A549 (cell line): ENCODE data around the gene EMC8. TPM values are rescaled to one million over a fixed set of nuclear protein-coding genes. Genes with fewer than 3 reads are reported as not detected.

ENCODE experiments used
- ATAC-seq, 2 experiments: fragments of 200-7000 bp in 1 of 2; fragments of >200 bp in 1 of 2; cut with Nextera tagmentation in 1 of 2; cut with Tn5 transposase in 1 of 2; 3 replicates each; pipeline versions ENCODE4 v1.8.0 to v1.9.1; 2018 to 2020; ENCODE audit warnings: mild to moderate bottlenecking in 1 of 2, moderate library complexity in 1 of 2
- CTCF ChIA-PET: fragments of 300-600 bp; sonication (Branson Sonifier 250); formaldehyde crosslinking; extraction: SDS; loops from one replicate; lab custom pipeline; 2021; ENCODE audit warnings: antibody characterized with exemption, inconsistent platforms; lab: Yijun Ruan, JAX
- POLR2A ChIA-PET: fragments of 350-600 bp; formaldehyde crosslinking; extraction: SDS; loops from one replicate; lab custom pipeline; 2021; ENCODE audit warnings: antibody characterized with exemption, inconsistent platforms; lab: Yijun Ruan, JAX
- DNase-seq, 2 experiments: peaks; one replicate each; pipeline versions ENCODE4 v3.0.0 to v3.0.0-alpha.2; 2011 to 2016; ENCODE audit warnings: low read depth in 1 of 2, low spot score in 1 of 2
- FAIRE-seq: peaks from 2 replicates; lab custom pipeline; 2011; peaks lifted over from hg19 to GRCh38; lab: Jason Lieb, UNC
- H3K27ac ChIP-seq, 2 experiments: fragments of >200 bp; sonication (Bioruptor Twin); formaldehyde crosslinking; 3 replicates each; pipeline ENCODE4 v1.5.1; 2016 to 2017
- H3K4me1 ChIP-seq: fragments of >200 bp; sonication (Bioruptor Twin); formaldehyde crosslinking; 3 replicates; pipeline ENCODE4 v1.6.1; 2016
- H3K4me2 ChIP-seq: fragments of >200 bp; sonication (Bioruptor Twin); formaldehyde crosslinking; 3 replicates; pipeline ENCODE4 v1.6.1; 2016
- H3K4me3 ChIP-seq: fragments of >200 bp; sonication (Bioruptor Twin); formaldehyde crosslinking; 3 replicates; pipeline ENCODE4 v1.5.1; 2016
- H3K9me3 ChIP-seq: fragments of >200 bp; sonication (Bioruptor Twin); formaldehyde crosslinking; 3 replicates; pipeline ENCODE4 v1.6.1; 2016
- BHLHE40 ChIP-seq: IDR thresholded peaks from 2 replicates; pipeline ENCODE4 v1.6.1; 2012; ENCODE audit warnings: low read depth, low read length, inconsistent platforms
- CBX2 ChIP-seq: fragments of 200-600 bp; sonication (generic); IDR thresholded peaks from 2 replicates; pipeline ENCODE4 v1.6.1; 2016; ENCODE audit warnings: low read depth, mild to moderate bottlenecking, borderline replicate concordance
- CBX8 ChIP-seq: fragments of 200-600 bp; sonication (generic); IDR thresholded peaks from 2 replicates; pipeline ENCODE4 v1.6.1; 2016
- CEBPB ChIP-seq, 2 experiments: fragments of >200 bp in 1 of 2; sonication (Bioruptor Twin) in 1 of 2; formaldehyde crosslinking in 1 of 2; IDR thresholded peaks; 2 replicates each; pipeline ENCODE4 v1.6.1; 2012 to 2016
- CHD4 ChIP-seq: fragments of 200-600 bp; sonication (generic); IDR thresholded peaks from 2 replicates; pipeline ENCODE4 v1.6.1; 2016; ENCODE audit warnings: antibody characterized with exemption, mild to moderate bottlenecking, borderline replicate concordance
- ESRRA ChIP-seq: fragments of 150-350 bp; IDR thresholded peaks from 2 replicates; pipeline ENCODE4 v1.6.1; 2014; ENCODE audit warnings: mild to moderate bottlenecking, low read length, borderline replicate concordance
- FOXS1 ChIP-seq: fragments of 250-450 bp; sonication (Bioruptor Pico); IDR thresholded peaks from 2 replicates; pipeline ENCODE4 v1.5.0; 2020; ENCODE audit warnings: mild to moderate bottlenecking, moderate library complexity
- HDAC2 ChIP-seq: fragments of 200-600 bp; sonication (generic); IDR thresholded peaks from 2 replicates; pipeline ENCODE4 v1.6.1; 2016
- HEYL ChIP-seq: fragments of 250-450 bp; sonication (Bioruptor Pico); IDR thresholded peaks from 2 replicates; pipeline ENCODE4 v1.8.0; 2021; ENCODE audit warnings: mild to moderate bottlenecking, moderate library complexity
- HOXA7 ChIP-seq: fragments of 250-450 bp; sonication (Bioruptor Pico); IDR thresholded peaks from 2 replicates; pipeline ENCODE4 v1.5.0; 2020; ENCODE audit warnings: mild to moderate bottlenecking, moderate library complexity
- KDM5A ChIP-seq: fragments of 200-600 bp; sonication (generic); IDR thresholded peaks from 2 replicates; pipeline ENCODE4 v1.6.1; 2016; ENCODE audit warnings: antibody characterized with exemption, mild to moderate bottlenecking
- MAFK ChIP-seq: fragments of 450-650 bp; IDR thresholded peaks from 2 replicates; pipeline ENCODE4 v1.6.1; 2014; ENCODE audit not compliant: partially characterized antibody
- NFE2L2 ChIP-seq: fragments of 150-350 bp; conservative IDR thresholded peaks from 2 replicates; pipeline ENCODE4 v1.6.1; 2014; ENCODE audit warnings: low read length
- NR3C1 ChIP-seq: fragments of >200 bp; sonication (Bioruptor Twin); formaldehyde crosslinking; IDR thresholded peaks from 3 replicates; pipeline ENCODE4 v1.6.1; 2017
- POLR2A ChIP-seq: IDR thresholded peaks from 2 replicates; pipeline ENCODE4 v1.6.1; 2012; ENCODE audit warnings: mild to moderate bottlenecking, low read length
- SREBF2 ChIP-seq: fragments of 450-650 bp; IDR thresholded peaks from 2 replicates; pipeline ENCODE4 v1.6.1; 2014; ENCODE audit warnings: mild to moderate bottlenecking, moderate library complexity
- TFCP2L1 ChIP-seq: fragments of 250-450 bp; sonication (Bioruptor Pico); IDR thresholded peaks from 2 replicates; pipeline ENCODE4 v1.5.0; 2021; ENCODE audit warnings: mild to moderate bottlenecking
- ZNF302 ChIP-seq: fragments of 250-450 bp; sonication (Bioruptor Pico); IDR thresholded peaks from 2 replicates; pipeline ENCODE4 v1.9.0; 2021; ENCODE audit warnings: inconsistent platforms, mild to moderate bottlenecking, moderate library complexity
- WGBS: methylation state at CpG from one replicate; pipeline ENCODE4 v1.1.6; 2017; ENCODE audit errors: missing lambda C conversion rate; 5-methylcytosine and 5-hydroxymethylcytosine counted together
- polyA plus RNA-seq, 4 experiments: library from polyadenylated mRNA; depleted of rRNA in 3 of 4; stranded (reverse); fragments of >200 nt; fragmentation: RNase III in 1 of 4; extraction: RNeasy Plus Mini Kit Qiagen cat#74134 plus additional on column Dnase treatment in 1 of 4; gene quantifications; 2 replicates in 3 of 4; 3 replicates in 1 of 4; pipeline ENCODE4 v1.2.3, GENCODE V29; 2011 to 2017
- TF ChIP-seq, protein P1 (sequence below): fragments of >200 bp; sonication (Bioruptor Twin); formaldehyde crosslinking; IDR thresholded peaks from 3 replicates; pipeline ENCODE4 v1.6.1; 2016
- TF ChIP-seq, protein P2 (sequence below): fragments of 250-450 bp; sonication (Bioruptor Pico); IDR thresholded peaks from 2 replicates; pipeline ENCODE4 v1.5.0; 2020; ENCODE audit warnings: low read depth, mild to moderate bottlenecking, moderate library complexity
- TF ChIP-seq, protein P3 (sequence below): fragments of >200 bp; sonication (Bioruptor Twin); formaldehyde crosslinking; IDR thresholded peaks from 2 replicates; pipeline ENCODE4 v1.6.1; 2016
- TF ChIP-seq, protein P4 (sequence below): fragments of 450-650 bp; IDR thresholded peaks from 2 replicates; pipeline ENCODE4 v1.6.1; 2014; ENCODE audit warnings: antibody characterized with exemption
- TF ChIP-seq, protein P5 (sequence below): IDR thresholded peaks from 2 replicates; pipeline ENCODE4 v1.6.1; 2012

Gene EMC8
- polyA plus RNA-seq, 2 of the 4 experiments (the other 2 are of a cell fraction): 43.0 to 53.2 TPM

DNA sequence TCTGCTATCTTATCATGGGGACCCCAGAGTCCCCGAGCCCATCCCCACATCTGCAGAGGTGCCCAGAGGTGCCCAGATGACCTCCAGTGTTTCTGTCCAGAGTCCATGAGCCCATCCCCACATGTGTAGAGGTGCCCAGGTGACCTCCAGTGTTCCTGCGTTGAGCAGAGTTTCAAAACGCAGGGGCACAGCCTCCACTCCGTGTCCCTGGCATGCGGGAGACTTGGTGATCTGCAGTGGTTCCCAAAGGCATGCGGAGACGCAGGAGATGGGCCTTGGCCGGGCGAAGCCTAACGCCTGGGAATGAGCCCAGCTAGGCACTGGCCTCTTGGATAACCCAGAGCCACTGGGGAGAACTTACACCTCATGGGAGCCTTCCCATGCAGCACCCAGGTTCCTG, 41.5 kb upstream of the EMC8 start:
- 69% methylated on average over 9 of the region's 10 CpGs for WGBS
- H3K9me3 ChIP-seq: no peaks in the 10 kb centered on the region
- no peak for DNase-seq
- no peak for FAIRE-seq
- H3K4me1 ChIP-seq: no peaks in the 10 kb centered on the region
- no peak overlapping the region for H3K27ac ChIP-seq
- POLR2A ChIA-PET: no interaction called here
- no peak for ATAC-seq
- H3K4me2 ChIP-seq: no peak overlapping the region
- CTCF ChIA-PET: interaction anchor here (1.5 to 14.3 kb wide), 2 partner anchors 13 to 20 kb away, joined by 3 to 126 read pairs; no protein-coding TSS in a partner anchor
- H3K4me3 ChIP-seq: no peak overlapping the region
- no peak for TF ChIP-seq BHLHE40
- TF ChIP-seq POLR2A: no peak
- TF ChIP-seq, protein P1, sequence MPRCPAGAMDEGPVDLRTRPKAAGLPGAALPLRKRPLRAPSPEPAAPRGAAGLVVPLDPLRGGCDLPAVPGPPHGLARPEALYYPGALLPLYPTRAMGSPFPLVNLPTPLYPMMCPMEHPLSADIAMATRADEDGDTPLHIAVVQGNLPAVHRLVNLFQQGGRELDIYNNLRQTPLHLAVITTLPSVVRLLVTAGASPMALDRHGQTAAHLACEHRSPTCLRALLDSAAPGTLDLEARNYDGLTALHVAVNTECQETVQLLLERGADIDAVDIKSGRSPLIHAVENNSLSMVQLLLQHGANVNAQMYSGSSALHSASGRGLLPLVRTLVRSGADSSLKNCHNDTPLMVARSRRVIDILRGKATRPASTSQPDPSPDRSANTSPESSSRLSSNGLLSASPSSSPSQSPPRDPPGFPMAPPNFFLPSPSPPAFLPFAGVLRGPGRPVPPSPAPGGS: no peak
- no peak for TF ChIP-seq HOXA7 (CRISPR knock-in tag)
- no peak for TF ChIP-seq ZNF302 (CRISPR knock-in tag)
- no peak for TF ChIP-seq NFE2L2
- no peak for TF ChIP-seq FOXS1

DNA sequence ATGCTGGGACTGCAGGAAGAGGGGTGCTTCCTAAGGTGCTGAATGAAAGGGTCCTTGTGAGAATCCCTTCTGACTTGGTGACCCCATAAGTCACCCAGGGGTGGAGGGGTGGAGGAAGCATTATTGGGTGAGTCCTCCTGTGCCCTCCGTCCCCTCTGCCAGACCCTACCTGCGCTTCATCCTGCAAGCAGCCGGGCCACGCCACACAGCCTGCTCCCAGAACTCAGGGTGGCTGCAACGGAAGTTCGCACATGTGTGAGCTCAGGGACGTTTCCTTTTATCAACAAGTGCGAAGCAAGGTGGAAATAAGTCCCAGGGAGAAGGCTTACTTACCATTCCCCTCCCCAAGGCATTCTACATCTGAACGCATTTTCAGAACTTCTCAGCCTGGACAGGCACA, 41.1 kb upstream of the EMC8 start:
- Histone ChIP-seq H3K27ac (no peak overlapping the region), H3K4me1 (no peaks in the 10 kb centered on the region), H3K4me3 (no peak overlapping the region), H3K9me3 (no peaks in the 10 kb centered on the region), H3K4me2 (no peak overlapping the region)
- DNase-seq (no peak), ATAC-seq (no peak), FAIRE-seq (no peak)
- no peak for TF ChIP-seq BHLHE40
- ChIA-PET CTCF (interaction anchor here (1.5 to 14.3 kb wide), 2 partner anchors 13 to 20 kb away, joined by 3 to 126 read pairs; no protein-coding TSS in a partner anchor), POLR2A (no interaction called here)
- 61% methylated on average over 9 of the region's 9 CpGs for WGBS

DNA sequence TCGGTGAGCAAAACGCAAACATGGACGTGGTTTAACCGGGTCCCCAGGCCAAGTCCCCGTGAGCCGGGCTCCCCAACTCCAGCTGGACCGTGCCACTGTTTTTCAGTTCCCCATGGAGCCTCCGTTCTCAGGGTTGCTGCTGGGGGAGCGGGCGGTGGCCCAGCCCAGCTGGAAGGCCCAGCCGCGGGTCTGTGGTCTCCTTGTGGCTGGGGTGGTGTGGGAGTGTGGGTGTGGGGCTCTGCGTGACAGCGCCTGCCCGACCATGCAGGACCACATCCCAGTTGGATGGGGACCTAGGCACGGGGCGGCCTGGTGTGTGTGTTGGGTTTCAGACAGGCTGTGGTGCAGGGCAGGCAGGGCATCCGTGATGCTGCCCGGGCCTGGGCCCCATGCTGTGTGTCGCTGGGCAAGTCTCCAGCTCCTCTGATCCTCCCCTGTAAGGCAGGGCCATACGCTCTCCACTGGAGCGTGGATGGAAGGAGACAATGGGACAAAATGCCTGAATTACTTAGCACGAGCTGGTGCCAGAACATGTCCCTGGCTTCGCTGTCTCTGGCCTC, 40.4 kb upstream of the EMC8 start:
- ATAC-seq (no peak), FAIRE-seq (no peak), DNase-seq (no peak)
- CTCF ChIA-PET: interaction anchor here (1.5 to 14.3 kb wide), 2 partner anchors 14 to 19 kb away, joined by 3 to 126 read pairs; no protein-coding TSS in a partner anchor
- Histone ChIP-seq H3K4me3 (no peak overlapping the region), H3K27ac (no peak overlapping the region), H3K4me2 (no peak overlapping the region), H3K4me1 (no peaks in the 10 kb centered on the region), H3K9me3 (no peaks in the 10 kb centered on the region)
- TF ChIP-seq HDAC2 (no peak), CBX2 (no peak), TFCP2L1 (CRISPR knock-in tag) (no peak), SREBF2 (no peak)
- TF ChIP-seq, protein P2, sequence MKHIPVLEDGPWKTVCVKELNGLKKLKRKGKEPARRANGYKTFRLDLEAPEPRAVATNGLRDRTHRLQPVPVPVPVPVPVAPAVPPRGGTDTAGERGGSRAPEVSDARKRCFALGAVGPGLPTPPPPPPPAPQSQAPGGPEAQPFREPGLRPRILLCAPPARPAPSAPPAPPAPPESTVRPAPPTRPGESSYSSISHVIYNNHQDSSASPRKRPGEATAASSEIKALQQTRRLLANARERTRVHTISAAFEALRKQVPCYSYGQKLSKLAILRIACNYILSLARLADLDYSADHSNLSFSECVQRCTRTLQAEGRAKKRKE (CRISPR knock-in tag): no peak
- WGBS: 67% methylated on average over 20 of the region's 24 CpGs
- POLR2A ChIA-PET: no interaction called here

DNA sequence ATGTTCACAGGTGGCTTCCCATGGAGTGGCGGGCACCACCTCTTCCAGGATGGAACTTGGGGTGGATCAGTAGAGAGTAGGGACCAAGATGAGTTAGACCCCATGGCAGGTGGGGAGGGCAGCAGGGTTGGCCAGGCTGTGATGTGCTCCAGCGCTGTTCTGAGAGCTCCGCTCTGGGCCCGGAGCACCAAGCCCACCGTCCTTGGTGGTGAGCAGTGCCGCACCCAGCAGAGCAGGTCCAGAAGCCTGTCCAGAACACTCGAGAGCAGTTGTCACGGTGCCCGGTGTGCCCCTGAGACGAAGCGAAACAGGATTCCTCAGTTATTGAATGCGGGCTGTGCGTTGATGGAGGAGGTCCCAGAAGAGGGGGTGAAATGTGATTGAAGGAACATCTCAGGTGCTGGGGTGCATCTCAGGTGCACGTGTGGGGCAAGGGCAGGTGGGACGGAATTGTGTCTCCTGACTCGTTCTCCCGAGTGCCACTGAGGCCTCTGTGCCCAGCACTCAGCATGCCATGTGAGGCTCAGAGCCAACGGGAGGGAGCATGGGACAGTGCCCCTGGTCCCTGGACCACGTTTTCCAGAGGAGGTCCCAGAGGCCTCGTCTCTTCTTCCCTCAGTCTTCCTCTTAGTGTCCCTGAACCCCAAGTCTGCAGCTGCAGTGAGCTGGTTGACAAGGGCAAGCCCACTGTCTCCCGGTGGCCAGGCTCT, 39.7 kb upstream of the EMC8 start:
- WGBS: 62% methylated on average over 21 of the region's 21 CpGs
- POLR2A ChIA-PET: no interaction called here
- H3K4me1 ChIP-seq: no peaks in the 10 kb centered on the region
- DNase-seq (no peak), ATAC-seq (no peak), FAIRE-seq (no peak)
- TF ChIP-seq TFCP2L1 (CRISPR knock-in tag) (no peak), CBX8 (no peak), KDM5A (no peak), SREBF2 (no peak), HDAC2 (no peak), CHD4 (no peak), ESRRA (no peak), MAFK (no peak), CEBPB (IDR thresholded peaks at IDR 0.05) (no peak), HEYL (CRISPR knock-in tag) (no peak), NR3C1 (no peak)
- TF ChIP-seq, protein P3, sequence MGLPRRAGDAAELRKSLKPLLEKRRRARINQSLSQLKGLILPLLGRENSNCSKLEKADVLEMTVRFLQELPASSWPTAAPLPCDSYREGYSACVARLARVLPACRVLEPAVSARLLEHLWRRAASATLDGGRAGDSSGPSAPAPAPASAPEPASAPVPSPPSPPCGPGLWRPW: no peak
- TF ChIP-seq, protein P4, sequence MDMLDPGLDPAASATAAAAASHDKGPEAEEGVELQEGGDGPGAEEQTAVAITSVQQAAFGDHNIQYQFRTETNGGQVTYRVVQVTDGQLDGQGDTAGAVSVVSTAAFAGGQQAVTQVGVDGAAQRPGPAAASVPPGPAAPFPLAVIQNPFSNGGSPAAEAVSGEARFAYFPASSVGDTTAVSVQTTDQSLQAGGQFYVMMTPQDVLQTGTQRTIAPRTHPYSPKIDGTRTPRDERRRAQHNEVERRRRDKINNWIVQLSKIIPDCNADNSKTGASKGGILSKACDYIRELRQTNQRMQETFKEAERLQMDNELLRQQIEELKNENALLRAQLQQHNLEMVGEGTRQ: no peak
- TF ChIP-seq, protein P5, sequence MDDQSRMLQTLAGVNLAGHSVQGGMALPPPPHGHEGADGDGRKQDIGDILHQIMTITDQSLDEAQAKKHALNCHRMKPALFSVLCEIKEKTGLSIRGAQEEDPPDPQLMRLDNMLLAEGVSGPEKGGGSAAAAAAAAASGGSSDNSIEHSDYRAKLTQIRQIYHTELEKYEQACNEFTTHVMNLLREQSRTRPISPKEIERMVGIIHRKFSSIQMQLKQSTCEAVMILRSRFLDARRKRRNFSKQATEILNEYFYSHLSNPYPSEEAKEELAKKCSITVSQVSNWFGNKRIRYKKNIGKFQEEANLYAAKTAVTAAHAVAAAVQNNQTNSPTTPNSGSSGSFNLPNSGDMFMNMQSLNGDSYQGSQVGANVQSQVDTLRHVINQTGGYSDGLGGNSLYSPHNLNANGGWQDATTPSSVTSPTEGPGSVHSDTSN: no peak
- H3K4me3 ChIP-seq: no peak overlapping the region
- CTCF ChIA-PET: interaction anchor here (1.4 to 14.3 kb wide), 3 partner anchors 14 to 96 kb away, joined by 3 to 126 read pairs (median 6); no protein-coding TSS in a partner anchor
- H3K4me2 ChIP-seq: no peak overlapping the region
- H3K9me3 ChIP-seq: no peaks in the 10 kb centered on the region
- H3K27ac ChIP-seq: no peak overlapping the region
